Measurements from ENCODE around the gene STAG1.

STAG1 gene

DNA sequence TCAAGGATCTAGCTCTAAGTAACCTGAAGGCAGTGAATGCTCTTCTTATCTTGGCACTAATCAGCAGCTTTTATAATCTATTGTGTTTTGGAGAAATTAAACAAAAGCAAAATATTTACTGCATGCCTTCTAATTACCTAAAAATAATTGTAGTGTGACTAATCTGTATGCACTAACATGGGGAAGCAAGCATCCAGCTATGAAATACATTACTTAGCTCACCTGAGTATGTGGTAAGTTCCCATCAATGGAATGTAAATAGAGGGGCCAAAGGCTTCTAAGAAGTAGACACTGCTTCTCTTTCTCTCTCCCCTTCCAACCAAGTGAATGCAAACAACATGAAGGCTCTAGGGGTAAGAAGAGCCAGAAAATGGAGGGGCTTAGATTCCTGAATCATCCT is 165.6 kb downstream of the STAG1 start:
- H3K4me3 ChIP-seq (ENCODE audit: low read depth, low read length) = no peak overlapping the region
- H3K27me3 ChIP-seq (ENCODE audit: insufficient read depth, low read depth, severe bottlenecking) = no peaks in the 10 kb centered on the region
- no peak overlapping the region for H3K27ac ChIP-seq
- TF ChIP-seq CTCF (IDR thresholded peaks at IDR 0.05; ENCODE audit: low read depth, low read length) = no peak
- no peaks in the 10 kb centered on the region for H3K9me3 ChIP-seq (ENCODE audit: severe bottlenecking)
- no peak for DNase-seq
- H3K36me3 ChIP-seq = 0 out of 2 replicates have a peak, but pooled peaks cover 3% of the 10 kb centered on the region

DNA sequence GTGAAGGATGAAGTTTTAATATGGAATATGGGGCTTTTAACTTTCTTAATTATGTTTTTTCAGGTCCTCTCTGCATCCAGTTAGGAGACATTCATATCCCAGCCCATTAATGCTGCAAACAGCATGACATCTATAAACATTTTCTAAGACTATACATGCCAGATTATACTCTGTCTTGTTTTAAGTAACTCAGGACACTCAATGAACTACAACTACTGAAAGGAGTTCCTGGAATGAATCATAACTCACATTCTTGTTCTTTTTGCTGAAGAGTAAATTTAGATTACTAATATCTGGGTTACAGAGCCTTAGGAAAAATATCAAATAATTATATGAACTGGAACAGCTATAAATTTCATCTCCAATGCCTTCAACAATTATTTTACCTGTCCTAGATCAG is 167.4 kb downstream of the STAG1 start:
- H3K27ac ChIP-seq = no peak overlapping the region
- no peak for DNase-seq
- H3K36me3 ChIP-seq = 0 out of 2 replicates have a peak, but pooled peaks cover 3% of the 10 kb centered on the region
- H3K4me3 ChIP-seq (ENCODE audit: low read depth, low read length) = no peak overlapping the region
- H3K27me3 ChIP-seq (ENCODE audit: insufficient read depth, low read depth, severe bottlenecking) = no peaks in the 10 kb centered on the region
- H3K9me3 ChIP-seq (ENCODE audit: severe bottlenecking) = no peaks in the 10 kb centered on the region
- TF ChIP-seq CTCF (IDR thresholded peaks at IDR 0.05; ENCODE audit: low read depth, low read length) = no peak

GRCh38 chr3:136583823-136584222 is 168.4 kb downstream of the STAG1 start:
- Histone ChIP-seq H3K27me3 (ENCODE audit: insufficient read depth, low read depth, severe bottlenecking) (no peaks in the 10 kb centered on the region), H3K4me3 (ENCODE audit: low read depth, low read length) (no peak overlapping the region), H3K27ac (no peak overlapping the region), H3K36me3 (0 out of 2 replicates have a peak, but pooled peaks cover 3% of the 10 kb centered on the region), H3K9me3 (ENCODE audit: severe bottlenecking) (no peaks in the 10 kb centered on the region)
- no peak for TF ChIP-seq CTCF (IDR thresholded peaks at IDR 0.05; ENCODE audit: low read depth, low read length)
- DNase-seq = no peak

- no peaks in the 10 kb centered on the region for H3K27me3 ChIP-seq (ENCODE audit: insufficient read depth, low read depth, severe bottlenecking)
- no peak for TF ChIP-seq CTCF (IDR thresholded peaks at IDR 0.05; ENCODE audit: low read depth, low read length)
- H3K36me3 ChIP-seq = no peaks in the 10 kb centered on the region
- no peak for DNase-seq
- no peak overlapping the region for H3K4me3 ChIP-seq (ENCODE audit: low read depth, low read length)
- no peaks in the 10 kb centered on the region for H3K9me3 ChIP-seq (ENCODE audit: severe bottlenecking)
- H3K27ac ChIP-seq = no peak overlapping the region
Observed at GRCh38 chr3:136577791-136578190, 174.4 kb downstream of the STAG1 start.

GRCh38 chr3:136576279-136577009 is 175.7 kb downstream of the STAG1 start:
- no peaks in the 10 kb centered on the region for H3K9me3 ChIP-seq (ENCODE audit: severe bottlenecking)
- H3K36me3 ChIP-seq = no peaks in the 10 kb centered on the region
- no peak overlapping the region for H3K27ac ChIP-seq
- no peak for TF ChIP-seq CTCF (IDR thresholded peaks at IDR 0.05; ENCODE audit: low read depth, low read length)
- no peak overlapping the region for H3K4me3 ChIP-seq (ENCODE audit: low read depth, low read length)
- DNase-seq = no peak
- H3K27me3 ChIP-seq (ENCODE audit: insufficient read depth, low read depth, severe bottlenecking) = no peaks in the 10 kb centered on the region
